HAP-1 (cell line): ENCODE data around the gene ZNF213.

Experiments
- DNase-seq, 2 experiments: peaks; one replicate each; pipeline ENCODE4 v3.0.0-alpha.2; 2016 to 2020; ENCODE audit warnings: low spot score in 2 of 2
- H3K27me3 ChIP-seq: fragments of 250-450 bp; sonication (Bioruptor Pico); 2 replicates; pipeline ENCODE4 v1.5.1; 2020; ENCODE audit warnings: low read depth, mild to moderate bottlenecking, moderate library complexity
- H3K36me3 ChIP-seq: fragments of 250-450 bp; sonication (Bioruptor Pico); replicated peaks from 2 replicates; pipeline ENCODE4 v1.5.1; 2020; ENCODE audit warnings: mild to moderate bottlenecking
- H3K4me1 ChIP-seq: fragments of 250-450 bp; sonication (Bioruptor Pico); 2 replicates; pipeline ENCODE4 v1.5.1; 2020; ENCODE audit warnings: mild to moderate bottlenecking
- H3K4me3 ChIP-seq: fragments of 250-450 bp; sonication (Bioruptor Pico); 2 replicates; pipeline ENCODE4 v1.5.1; 2020; ENCODE audit warnings: mild to moderate bottlenecking, moderate library complexity
- H3K9me3 ChIP-seq: fragments of 250-450 bp; sonication (Bioruptor Pico); 2 replicates; pipeline ENCODE4 v1.5.1; 2020; ENCODE audit warnings: mild to moderate bottlenecking, moderate library complexity
- in situ Hi-C: fragments of 300-500 bp; cut with MboI; formaldehyde crosslinking; loops from 3 replicates; pipeline ENCODE4 v1.14.3; 2020; ENCODE audit warnings: low sequenced_read_pairs, inconsistent platforms, mixed read lengths

ZNF213 gene

GRCh38 chr16:3115003-3115402 lies 19.8 kb upstream of the ZNF213 start:
- no peaks in the 10 kb centered on the region for H3K9me3 ChIP-seq
- no peak for DNase-seq
- H3K36me3 ChIP-seq, result peaks cover 13% of the 10 kb centered on the region
- no peak overlapping the region for H3K4me3 ChIP-seq
- H3K27me3 ChIP-seq, result no peaks in the 10 kb centered on the region
- H3K4me1 ChIP-seq, result peaks cover 9% of the 10 kb centered on the region
- in situ Hi-C loops, result no loop called here

GRCh38 chr16:3115561-3115960 lies 19.3 kb upstream of the ZNF213 start:
- Histone ChIP-seq H3K4me1 (peaks cover 9% of the 10 kb centered on the region), H3K4me3 (no peak overlapping the region), H3K9me3 (no peaks in the 10 kb centered on the region), H3K27me3 (no peaks in the 10 kb centered on the region), H3K36me3 (peaks cover 19% of the 10 kb centered on the region)
- in situ Hi-C loops, result no loop called here
- no peak for DNase-seq

- Histone ChIP-seq H3K36me3 (peaks cover 19% of the 10 kb centered on the region), H3K4me3 (no peak overlapping the region), H3K9me3 (no peaks in the 10 kb centered on the region), H3K4me1 (peaks cover 5% of the 10 kb centered on the region; the same call in 1 of the 2 replicates), H3K27me3 (no peaks in the 10 kb centered on the region)
- in situ Hi-C loops, result no loop called here
- no peak for DNase-seq
These were observed 16.5 kb upstream of the ZNF213 start for GRCh38 chr16:3118204-3118790.

GRCh38 chr16:3118846-3119245 lies 16.0 kb upstream of the ZNF213 start:
- no peaks in the 10 kb centered on the region for H3K27me3 ChIP-seq
- DNase-seq, result no peak
- in situ Hi-C loops, result no loop called here
- H3K4me1 ChIP-seq, result peaks cover 8% of the 10 kb centered on the region
- H3K4me3 ChIP-seq, result no peak overlapping the region
- H3K36me3 ChIP-seq, result peaks cover 19% of the 10 kb centered on the region
- no peaks in the 10 kb centered on the region for H3K9me3 ChIP-seq

GRCh38 chr16:3119286-3119685 lies 15.5 kb upstream of the ZNF213 start:
- peaks cover 19% of the 10 kb centered on the region for H3K36me3 ChIP-seq
- no peak overlapping the region for H3K4me3 ChIP-seq
- no peak for DNase-seq
- no peaks in the 10 kb centered on the region for H3K27me3 ChIP-seq
- H3K4me1 ChIP-seq, result peaks cover 5% of the 10 kb centered on the region
- in situ Hi-C loops, result no loop called here
- no peaks in the 10 kb centered on the region for H3K9me3 ChIP-seq

GRCh38 chr16:3119701-3120408 lies 15.0 kb upstream of the ZNF213 start:
- in situ Hi-C loops, result no loop called here
- H3K36me3 ChIP-seq, result peaks cover 19% of the 10 kb centered on the region

GRCh38 chr16:3120435-3120834 lies 14.4 kb upstream of the ZNF213 start:
- Histone ChIP-seq H3K9me3 (no peaks in the 10 kb centered on the region), H3K27me3 (no peaks in the 10 kb centered on the region), H3K4me1 (peaks cover 9% of the 10 kb centered on the region), H3K36me3 (peaks cover 19% of the 10 kb centered on the region), H3K4me3 (no peak overlapping the region)
- no peak for DNase-seq
- in situ Hi-C loops, result no loop called here

More at GRCh38 chr16:3119701-3120408, 15.0 kb upstream of the ZNF213 start:
- no peaks in the 10 kb centered on the region for H3K9me3 ChIP-seq
- H3K27me3 ChIP-seq, result no peaks in the 10 kb centered on the region
- H3K4me1 ChIP-seq, result peaks cover 5% of the 10 kb centered on the region
- DNase-seq, result no peak
- H3K4me3 ChIP-seq, result no peak overlapping the region

GRCh38 chr16:3121851-3122467 lies 12.9 kb upstream of the ZNF213 start:
- in situ Hi-C loops, result no loop called here
- Histone ChIP-seq H3K27me3 (no peaks in the 10 kb centered on the region), H3K9me3 (no peaks in the 10 kb centered on the region), H3K4me1 (peaks cover 9% of the 10 kb centered on the region), H3K4me3 (no peak overlapping the region), H3K36me3 (peaks cover 10% of the 10 kb centered on the region)
- no peak for DNase-seq

GRCh38 chr16:3122926-3123570 lies 11.8 kb upstream of the ZNF213 start:
- Histone ChIP-seq H3K4me1 (peaks cover 9% of the 10 kb centered on the region), H3K4me3 (no peak overlapping the region), H3K27me3 (no peaks in the 10 kb centered on the region), H3K9me3 (no peaks in the 10 kb centered on the region), H3K36me3 (peaks cover 18% of the 10 kb centered on the region)
- in situ Hi-C loops, result no loop called here
- DNase-seq, result no peak

GRCh38 chr16:3123986-3124886 lies 10.6 kb upstream of the ZNF213 start:
- H3K4me1 ChIP-seq, result peaks cover 13% of the 10 kb centered on the region
- in situ Hi-C loops, result no loop called here
- H3K27me3 ChIP-seq, result no peaks in the 10 kb centered on the region
- H3K4me3 ChIP-seq, result peak overlapping the region; percentile 63
- peak; percentile 96 to 99 for DNase-seq
- H3K9me3 ChIP-seq, result no peaks in the 10 kb centered on the region
- peaks cover 30% of the 10 kb centered on the region for H3K36me3 ChIP-seq

- Histone ChIP-seq H3K4me3 (no peak overlapping the region), H3K27me3 (no peaks in the 10 kb centered on the region), H3K36me3 (peaks cover 39% of the 10 kb centered on the region), H3K9me3 (no peaks in the 10 kb centered on the region), H3K4me1 (peaks cover 17% of the 10 kb centered on the region)
- DNase-seq, result no peak
- in situ Hi-C loops, result no loop called here
These were observed 7.1 kb upstream of the ZNF213 start for GRCh38 chr16:3127745-3128144.

- in situ Hi-C loops, result no loop called here
- peak overlapping the region; percentile 9; the same call in 1 of the 2 replicates for H3K4me3 ChIP-seq
- H3K27me3 ChIP-seq, result no peaks in the 10 kb centered on the region
- peaks cover 18% of the 10 kb centered on the region for H3K4me1 ChIP-seq
- peak; percentile 82 to 86 for DNase-seq
- 0 out of 2 replicates have a peak, but pooled peaks cover under 1% of the 10 kb centered on the region for H3K9me3 ChIP-seq
- H3K36me3 ChIP-seq, result peaks cover 43% of the 10 kb centered on the region
These were observed 5.4 kb upstream of the ZNF213 start for GRCh38 chr16:3129137-3130131.
